ENCODE results near the gene NTN1.

- no peak for TF ChIP-seq CTCF (conservative IDR thresholded peaks at IDR 0.05)
- no peak for TF ChIP-seq EZH2 (IDR thresholded peaks at IDR 0.05; ENCODE audit: low read depth)
Measured at GRCh38 chr17:9007052-9007714, 14.1 kb upstream of the NTN1 start.

All from PC-9 (cell line).